Smooth muscle cell of the brain vasculature (primary cell): ENCODE results near the gene REL.

Experiments
- DNase-seq: peaks from one replicate; pipeline ENCODE4 v3.0.0-alpha.2; 2012; ENCODE audit warnings: low read depth, low spot score

REL gene

GRCh38 chr2:60964651-60965498, 83.5 kb downstream of the REL start:
- DNase-seq: no peak

GRCh38 chr2:60965499-60965785, 84.1 kb downstream of the REL start:
- DNase-seq: no peak

GRCh38 chr2:60966507-60967405, 85.4 kb downstream of the REL start:
- DNase-seq: no peak

GRCh38 chr2:60972889-60973656, 91.7 kb downstream of the REL start:
- DNase-seq: no peak

- DNase-seq: no peak
Measured at GRCh38 chr2:60973705-60974104, 92.3 kb downstream of the REL start.

- DNase-seq: no peak
Measured at GRCh38 chr2:60974652-60975051, 93.3 kb downstream of the REL start.
